Sigmoid colon (tissue), 4 donors: Measurements from ENCODE around the gene DNAAF2.

Source experiments
- CTCF ChIP-seq, 4 experiments: fragments of 450-650 bp in 3 of 4; fragments of 200-600 bp in 1 of 4; IDR thresholded peaks; one replicate each; pipeline ENCODE4 v1.5.1; 2016 to 2019; ENCODE audit warnings: antibody characterized with exemption in 4 of 4, mild to moderate bottlenecking in 3 of 4, moderate library complexity in 2 of 4
- POLR2A ChIP-seq, 2 donors: fragments of 450-650 bp; IDR thresholded peaks; one replicate each; pipeline ENCODE4 v1.6.1; 2016; ENCODE audit warnings: antibody characterized with exemption in 2 of 2, mild to moderate bottlenecking in 2 of 2, moderate library complexity in 2 of 2
- POLR2AphosphoS5 ChIP-seq, 4 donors: sonication (generic); formaldehyde crosslinking; IDR thresholded peaks; one replicate each; pipeline ENCODE4 v1.6.1; 2017; ENCODE audit warnings: antibody characterized with exemption in 4 of 4

- TF ChIP-seq CTCF (IDR thresholded peaks at IDR 0.05) = no peak
- TF ChIP-seq POLR2A (IDR thresholded peaks at IDR 0.05) = no peak
- TF ChIP-seq POLR2AphosphoS5 (IDR thresholded peaks at IDR 0.05) = no peak
Measured at GRCh38 chr14:49578141-49578540, 56.9 kb downstream of the DNAAF2 start.
